NAMALWA (cell line): ENCODE results near the gene BLOC1S4.

ENCODE experiments used
- DNase-seq: peaks from one replicate; pipeline ENCODE4 v3.0.0-alpha.2; 2015; ENCODE audit warnings: low spot score

The BLOC1S4 gene

GRCh38 chr4:6764976-6765620 lies 49.1 kb downstream of the BLOC1S4 start:
- DNase-seq, result no peak

GRCh38 chr4:6765703-6766102 lies 49.7 kb downstream of the BLOC1S4 start:
- DNase-seq, result no peak
